GM12878 (cell line): Measurements from ENCODE around the gene PPP1R26. TPM values are rescaled to one million over a fixed set of nuclear protein-coding genes. Genes with fewer than 3 reads are reported as not detected.

Experiments used
- ATF2 ChIP-seq: IDR thresholded peaks from 2 replicates; pipeline ENCODE4 v1.6.1; 2012; ENCODE audit warnings: low read length, inconsistent platforms
- CEBPB ChIP-seq, 2 experiments: fragments of 150-350 bp in 1 of 2; IDR thresholded peaks; 2 replicates each; pipeline ENCODE4 v1.6.1; 2012 to 2014; ENCODE audit warnings: low read depth in 2 of 2, low read length in 2 of 2, borderline replicate concordance in 1 of 2, inconsistent platforms in 1 of 2
- CEBPZ ChIP-seq: fragments of 150-350 bp; IDR thresholded peaks from 2 replicates; pipeline ENCODE4 v1.6.1; 2016; ENCODE audit warnings: low read depth, low read length
- EGR1 ChIP-seq, 2 experiments: IDR thresholded peaks; 1 replicate in 1 of 2; 2 replicates in 1 of 2; pipeline ENCODE4 v1.6.1; 2011 to 2012; ENCODE audit warnings: low read depth in 2 of 2, low read length in 2 of 2, borderline replicate concordance in 1 of 2, mild to moderate bottlenecking in 1 of 2, moderate library complexity in 1 of 2
- HCFC1 ChIP-seq: fragments of 150-350 bp; IDR thresholded peaks from 2 replicates; pipeline ENCODE4 v1.6.1; 2014; ENCODE audit warnings: low read length
- RAD51 ChIP-seq: fragments of 450-650 bp; IDR thresholded peaks from 2 replicates; pipeline ENCODE4 v1.6.1; 2016; ENCODE audit warnings: moderate library complexity, mild to moderate bottlenecking, inconsistent platforms
- TCF12 ChIP-seq: IDR thresholded peaks from 2 replicates; pipeline ENCODE4 v1.6.1; 2011; ENCODE audit warnings: low read depth, mild to moderate bottlenecking, low read length
- USF2 ChIP-seq: IDR thresholded peaks from 2 replicates; pipeline ENCODE4 v1.6.1; 2011; ENCODE audit warnings: low read depth, low read length, improper control_type of control experiment, borderline replicate concordance
- ZBTB4 ChIP-seq: fragments of 450-650 bp; formaldehyde crosslinking; IDR thresholded peaks from 2 replicates; pipeline ENCODE4 v1.4.0; 2022; ENCODE audit warnings: mild to moderate bottlenecking, moderate library complexity
- ZSCAN29 ChIP-seq: fragments of 450-650 bp; IDR thresholded peaks from 2 replicates; pipeline ENCODE4 v1.6.1; 2017; ENCODE audit warnings: mild to moderate bottlenecking, moderate library complexity
- polyA plus RNA-seq, 11 experiments: library from polyadenylated mRNA; depleted of rRNA in 4 of 11; unstranded in 6 of 11; stranded (reverse) in 5 of 11; fragments of >200 nt; fragmentation: Nextera tagmentation in 4 of 11; fragmentation: Illumina TruSeq in 1 of 11; extraction: Ambion mirVana in 4 of 11; extraction: Trizol in 1 of 11; gene quantifications; 1 replicate in 1 of 11; 2 replicates in 10 of 11; pipeline versions ENCODE4 v1.2.1 to v1.2.3, GENCODE V29; 2011 to 2016; ENCODE audit warnings: inconsistent platforms in 2 of 11, missing spikeins in 2 of 11, low read depth in 1 of 11
- total RNA-seq, 4 experiments: library from RNA; depleted of rRNA in 3 of 4; stranded (reverse); fragments of >200 nt in 3 of 4; fragmentation: Illumina TruSeq in 1 of 4; extraction: Trizol in 1 of 4; gene quantifications; 2 replicates each; pipeline versions ENCODE4 v1.2.1 to v1.2.3, GENCODE V29; 2013 to 2021

PPP1R26 gene
- total and polyA plus RNA-seq, 10 of the 15 experiments (the other 5 are each of a cell fraction or from before 2014, with no cell fraction given), result 0.02 to 1.9 (median 0.18) TPM

- TF ChIP-seq ZBTB4, result peak; percentile 85
- TF ChIP-seq USF2, result peak; percentile 89
- peak; percentile 98 for TF ChIP-seq RAD51
- TF ChIP-seq EGR1 (IDR thresholded peaks at IDR 0.05; ENCODE audit: borderline replicate concordance in 1 of 2, low read depth in 2 of 2, low read length in 2 of 2), result peak in 1 of 2 experiments; percentile 40; a peak in 1 of 3 replicates
- TF ChIP-seq CEBPB (IDR thresholded peaks at IDR 0.05; ENCODE audit: borderline replicate concordance in 1 of 2, low read depth in 2 of 2, low read length in 2 of 2), result no peak
- TF ChIP-seq TCF12, result no peak
- peak; percentile 54 for TF ChIP-seq HCFC1
- TF ChIP-seq ATF2, result no peak
- TF ChIP-seq ZSCAN29, result 0 out of 2 replicates have a peak, but pooled peaks have one; percentile 6
- TF ChIP-seq CEBPZ, result no peak
Measured at GRCh38 chr9:135499326-135500070, 19.9 kb downstream of the PPP1R26 start (continued).
